Mononuclear cell (primary cell): ENCODE measurements around the gene TXNRD2. TPM values are rescaled to one million over a fixed set of nuclear protein-coding genes. Genes with fewer than 3 reads are reported as not detected.

Experiments used
- H3K27me3 ChIP-seq: 2 replicates; pipeline ENCODE4 v1.6.0; 2011; ENCODE audit warnings: low read length, control low read depth; ENCODE audit not compliant: insufficient read depth
- H3K4me1 ChIP-seq: 2 replicates; pipeline ENCODE4 v1.5.1; 2011; ENCODE audit warnings: mild to moderate bottlenecking, low read length, control low read depth; ENCODE audit not compliant: insufficient read depth
- H3K4me3 ChIP-seq: 2 replicates; pipeline ENCODE4 v1.5.1; 2011; ENCODE audit warnings: mild to moderate bottlenecking, low read length, moderate library complexity
- H3K9me3 ChIP-seq: 2 replicates; pipeline ENCODE4 v1.5.1; 2011; ENCODE audit warnings: low read depth, mild to moderate bottlenecking, control low read depth, low read length
- total RNA-seq: library from RNA; depleted of rRNA; stranded (reverse); fragments of >200 nt; gene quantifications from one replicate; pipeline ENCODE4 v1.2.3, GENCODE V29; 2012

TXNRD2 gene
- total RNA-seq, 1 donor, result 11.3 TPM

GRCh38 chr22:19902245-19902715, 39.3 kb downstream of the TXNRD2 start:
- H3K4me1 ChIP-seq, result no peaks in the 10 kb centered on the region
- no peaks in the 10 kb centered on the region for H3K9me3 ChIP-seq
- no peaks in the 10 kb centered on the region for H3K27me3 ChIP-seq
- no peak overlapping the region for H3K4me3 ChIP-seq

GRCh38 chr22:19901577-19902244, 39.9 kb downstream of the TXNRD2 start:
- no peaks in the 10 kb centered on the region for H3K9me3 ChIP-seq
- H3K4me1 ChIP-seq, result no peaks in the 10 kb centered on the region
- no peaks in the 10 kb centered on the region for H3K27me3 ChIP-seq
- H3K4me3 ChIP-seq, result no peak overlapping the region

- Histone ChIP-seq H3K4me3 (no peak overlapping the region), H3K4me1 (no peaks in the 10 kb centered on the region), H3K27me3 (no peaks in the 10 kb centered on the region), H3K9me3 (no peaks in the 10 kb centered on the region)
These were observed 40.7 kb downstream of the TXNRD2 start for GRCh38 chr22:19900707-19901436.

- Histone ChIP-seq H3K9me3 (no peaks in the 10 kb centered on the region), H3K4me3 (no peak overlapping the region), H3K4me1 (peaks cover 7% of the 10 kb centered on the region), H3K27me3 (no peaks in the 10 kb centered on the region)
These were observed 42.6 kb downstream of the TXNRD2 start for GRCh38 chr22:19898831-19899567.

GRCh38 chr22:19898145-19898544, 43.5 kb downstream of the TXNRD2 start:
- no peak overlapping the region for H3K4me3 ChIP-seq
- peaks cover 15% of the 10 kb centered on the region for H3K4me1 ChIP-seq
- H3K9me3 ChIP-seq, result no peaks in the 10 kb centered on the region
- H3K27me3 ChIP-seq, result no peaks in the 10 kb centered on the region

GRCh38 chr22:19897726-19898125, 43.9 kb downstream of the TXNRD2 start:
- H3K4me1 ChIP-seq, result peaks cover 19% of the 10 kb centered on the region
- H3K4me3 ChIP-seq, result no peak overlapping the region
- no peaks in the 10 kb centered on the region for H3K27me3 ChIP-seq
- no peaks in the 10 kb centered on the region for H3K9me3 ChIP-seq

- Histone ChIP-seq H3K27me3 (no peaks in the 10 kb centered on the region), H3K9me3 (no peaks in the 10 kb centered on the region), H3K4me1 (peaks cover 29% of the 10 kb centered on the region), H3K4me3 (no peak overlapping the region)
These were observed 44.8 kb downstream of the TXNRD2 start for GRCh38 chr22:19896665-19897355.

GRCh38 chr22:19895160-19895849, 46.3 kb downstream of the TXNRD2 start:
- Histone ChIP-seq H3K4me3 (no peak overlapping the region), H3K27me3 (no peaks in the 10 kb centered on the region), H3K4me1 (peaks cover 44% of the 10 kb centered on the region), H3K9me3 (no peaks in the 10 kb centered on the region)

GRCh38 chr22:19893363-19893762, 48.3 kb downstream of the TXNRD2 start:
- no peaks in the 10 kb centered on the region for H3K9me3 ChIP-seq
- peaks cover 44% of the 10 kb centered on the region for H3K4me1 ChIP-seq
- H3K27me3 ChIP-seq, result no peaks in the 10 kb centered on the region
- H3K4me3 ChIP-seq, result no peak overlapping the region

GRCh38 chr22:19892925-19893324, 48.7 kb downstream of the TXNRD2 start:
- no peak overlapping the region for H3K4me3 ChIP-seq
- no peaks in the 10 kb centered on the region for H3K27me3 ChIP-seq
- no peaks in the 10 kb centered on the region for H3K9me3 ChIP-seq
- H3K4me1 ChIP-seq, result peaks cover 47% of the 10 kb centered on the region

GRCh38 chr22:19892257-19892879, 49.2 kb downstream of the TXNRD2 start:
- peaks cover 52% of the 10 kb centered on the region for H3K4me1 ChIP-seq
- peak overlapping the region; percentile 23 for H3K4me3 ChIP-seq
- no peaks in the 10 kb centered on the region for H3K9me3 ChIP-seq
- no peaks in the 10 kb centered on the region for H3K27me3 ChIP-seq

GRCh38 chr22:19891317-19892256, 50.0 kb downstream of the TXNRD2 start:
- Histone ChIP-seq H3K9me3 (no peaks in the 10 kb centered on the region), H3K4me3 (peak overlapping the region; percentile 23), H3K27me3 (no peaks in the 10 kb centered on the region), H3K4me1 (peaks cover 60% of the 10 kb centered on the region)
